Endothelial cell of umbilical vein (primary cell): ENCODE measurements around the gene AFDN. TPM values are rescaled to one million over a fixed set of nuclear protein-coding genes. Genes with fewer than 3 reads are reported as not detected.

Source experiments
- BruUV-seq: library from RNA; stranded (reverse); fragments of 400-500 nt; replicated peaks from 2 replicates; lab custom pipeline; 2021; lab: Mats Ljungman, UMichigan
- CTCF ChIA-PET: fragments of 300-600, 350-600 bp; sonication (Branson Sonifier 250); formaldehyde crosslinking; loops from one replicate; lab custom pipeline; 2021; ENCODE audit warnings: antibody characterized with exemption, inconsistent platforms; lab: Charles Lee
- POLR2A ChIA-PET: fragments of 300-600, 350-600 bp; sonication (Branson Sonifier 250); formaldehyde crosslinking; loops from one replicate; lab custom pipeline; 2021; ENCODE audit warnings: antibody characterized with exemption, inconsistent platforms; lab: Charles Lee
- DNase-seq: peaks from one replicate; pipeline ENCODE4 v3.0.0-alpha.2; 2011; ENCODE audit warnings: low read depth, low spot score
- FAIRE-seq: peaks from 2 replicates; lab custom pipeline; 2011; peaks lifted over from hg19 to GRCh38; lab: Jason Lieb, UNC
- H2AFZ ChIP-seq: 2 replicates; pipeline ENCODE4 v1.6.0; 2012; ENCODE audit warnings: low read depth, low read length, control low read depth, inconsistent platforms
- H3K27ac ChIP-seq: 2 replicates; pipeline ENCODE4 v1.5.1; 2011; ENCODE audit warnings: low read depth, mild to moderate bottlenecking, control low read depth, low read length, moderate library complexity; ENCODE audit not compliant: insufficient read depth
- H3K27me3 ChIP-seq, 2 experiments: 2 replicates each; pipeline versions ENCODE4 v1.6.0 to v1.6.1; 2011; ENCODE audit warnings: low read length in 2 of 2, mixed read lengths in 1 of 2; ENCODE audit not compliant: control insufficient read depth in 2 of 2, insufficient read depth in 2 of 2
- H3K36me3 ChIP-seq, 2 experiments: 2 replicates in 1 of 2; 3 replicates in 1 of 2; pipeline ENCODE4 v1.5.1; 2011; ENCODE audit warnings: low read length in 2 of 2, mild to moderate bottlenecking in 1 of 2, moderate library complexity in 1 of 2; ENCODE audit not compliant: control insufficient read depth in 2 of 2, insufficient read depth in 2 of 2; ENCODE audit errors: extremely low read depth in 1 of 2
- H3K4me1 ChIP-seq: 3 replicates; pipeline ENCODE4 v1.5.1; 2011; ENCODE audit warnings: mild to moderate bottlenecking, low read length; ENCODE audit not compliant: control insufficient read depth, insufficient read depth; ENCODE audit errors: extremely low read depth
- H3K4me2 ChIP-seq: 2 replicates; pipeline ENCODE4 v1.6.1; 2011; ENCODE audit warnings: low read length, control low read depth, mixed read lengths; ENCODE audit not compliant: insufficient read depth
- H3K4me3 ChIP-seq, 3 experiments: fragments of 200-600 bp in 1 of 3; sonication (generic), shearing (Covaris generic) in 1 of 3; replicated peaks in 1 of 3; 2 replicates each; pipeline ENCODE4 v1.5.1; 2011 to 2016; ENCODE audit warnings: control low read depth in 3 of 3, low read length in 3 of 3, mild to moderate bottlenecking in 2 of 3, inconsistent platforms in 1 of 3, low read depth in 1 of 3, moderate library complexity in 1 of 3; ENCODE audit not compliant: insufficient read depth in 1 of 3
- H3K79me2 ChIP-seq: 2 replicates; pipeline ENCODE4 v1.6.0; 2012; ENCODE audit warnings: low read length, inconsistent platforms; ENCODE audit not compliant: control insufficient read depth, insufficient read depth
- H3K9ac ChIP-seq: replicated peaks from 2 replicates; pipeline ENCODE3; 2011; ENCODE audit warnings: low read length, control low read depth; ENCODE audit not compliant: insufficient read depth; ENCODE audit errors: extremely low read depth
- H3K9me1 ChIP-seq: replicated peaks from 3 replicates; pipeline ENCODE4 v1.6.0; 2011; ENCODE audit warnings: mild to moderate bottlenecking, low read length; ENCODE audit not compliant: control insufficient read depth, insufficient read depth; ENCODE audit errors: extremely low read depth
- H3K9me3 ChIP-seq: replicated peaks from 2 replicates; pipeline ENCODE4 v1.5.1; 2012; ENCODE audit warnings: low read length, inconsistent platforms; ENCODE audit not compliant: control insufficient read depth, insufficient read depth
- H4K20me1 ChIP-seq: replicated peaks from 2 replicates; pipeline ENCODE3; 2011; ENCODE audit warnings: mild to moderate bottlenecking, low read length; ENCODE audit not compliant: control insufficient read depth, insufficient read depth; ENCODE audit errors: extremely low read depth
- CTCF ChIP-seq, 2 donors: IDR thresholded peaks; 1 replicate in 1 of 2; 2 replicates in 1 of 2; pipeline ENCODE4 v1.5.1; 2011; ENCODE audit warnings: low read length in 2 of 2, mild to moderate bottlenecking in 2 of 2, moderate library complexity in 2 of 2, control low read depth in 1 of 2, inconsistent platforms in 1 of 2, low read depth in 1 of 2; ENCODE audit not compliant: insufficient read depth in 1 of 2; ENCODE audit errors: extremely low read depth in 1 of 2
- EZH2 ChIP-seq: IDR thresholded peaks from 2 replicates; pipeline ENCODE4 v1.6.1; 2012; ENCODE audit warnings: borderline replicate concordance, low read depth, mild to moderate bottlenecking, moderate library complexity, low read length, inconsistent platforms; ENCODE audit not compliant: severe bottlenecking
- FOS ChIP-seq: IDR thresholded peaks from 2 replicates; pipeline ENCODE4 v1.6.1; 2011; ENCODE audit warnings: mild to moderate bottlenecking, low read length, moderate library complexity, borderline replicate concordance; ENCODE audit not compliant: insufficient read depth
- GATA2 ChIP-seq: IDR thresholded peaks from 2 replicates; pipeline ENCODE4 v1.7.0; 2011; ENCODE audit warnings: low read depth, mild to moderate bottlenecking, moderate library complexity, mixed read lengths, low read length; ENCODE audit not compliant: insufficient read length, insufficient read depth
- JUN ChIP-seq: IDR thresholded peaks from 2 replicates; pipeline ENCODE4 v1.6.1; 2011; ENCODE audit warnings: borderline replicate concordance, low read depth; ENCODE audit not compliant: insufficient read length, insufficient read depth
- MAX ChIP-seq: IDR thresholded peaks from 2 replicates; pipeline ENCODE4 v1.6.1; 2011; ENCODE audit not compliant: insufficient read depth, insufficient read length
- MYC ChIP-seq: IDR thresholded peaks from one replicate; pipeline ENCODE4 v1.6.1; 2011; ENCODE audit warnings: mild to moderate bottlenecking, low read depth, low read length
- POLR2A ChIP-seq: IDR thresholded peaks from 2 replicates; pipeline ENCODE4 v1.6.1; 2012; ENCODE audit warnings: low read depth, mild to moderate bottlenecking, control low read depth, low read length
- POLR2AphosphoS5 ChIP-seq: IDR thresholded peaks from 2 replicates; pipeline ENCODE4 v1.6.1; 2012; ENCODE audit warnings: low read depth, mild to moderate bottlenecking, control low read depth, low read length, moderate library complexity; ENCODE audit not compliant: insufficient read depth
- dilution Hi-C: fragments of 300-500 bp; cut with MboI; formaldehyde crosslinking; loops from one replicate; pipeline ENCODE4 v1.15.0; 2019; ENCODE audit warnings: low sequenced_read_pairs; ENCODE audit not compliant: extremely low pct_ligation_motif_present
- intact Hi-C: fragments of 100-400 bp; cut with micrococcal nuclease; formaldehyde crosslinking; loops from one replicate; pipeline ENCODE4 v1.10.0; 2022
- polyA plus RNA-seq, 4 experiments: library from polyadenylated mRNA; depleted of rRNA in 3 of 4; stranded (reverse) in 3 of 4; unstranded in 1 of 4; fragments of >200 nt; gene quantifications; 2 replicates each; pipeline versions ENCODE4 v1.2.1 to v1.2.3, GENCODE V29; 2011 to 2012; ENCODE audit warnings: missing spikeins in 1 of 4
- total RNA-seq: library from RNA; stranded (reverse); gene quantifications from 2 replicates; pipeline ENCODE4 v1.2.3, GENCODE V29; 2021

The AFDN gene
- total and polyA plus RNA-seq, 2 donors (not counting 3 experiments of a cell fraction or from before 2014, with no cell fraction given): 31.0 to 134 TPM

- H3K79me2 ChIP-seq: no peaks in the 10 kb centered on the region
- H2AFZ ChIP-seq: no peak overlapping the region
- H3K9me1 ChIP-seq: no peaks in the 10 kb centered on the region
- FAIRE-seq (no peak), DNase-seq (no peak)
- H3K4me1 ChIP-seq: peaks cover 4% of the 10 kb centered on the region
- CTCF ChIA-PET: interaction anchor here (0.6 to 1.2 kb wide), 2 partner anchors 22 to 51 kb away, joined by 3 to 4 read pairs; no protein-coding TSS in a partner anchor
- no peak overlapping the region for H3K9ac ChIP-seq
- POLR2A ChIA-PET: no interaction called here
- no peaks in the 10 kb centered on the region for H3K36me3 ChIP-seq
- no peaks in the 10 kb centered on the region for H3K27me3 ChIP-seq
- intact Hi-C loops: loop anchor here (5.0 kb wide), 1 partner anchor 147 kb away; no protein-coding TSS in a partner anchor
- H4K20me1 ChIP-seq: no peaks in the 10 kb centered on the region
- H3K9me3 ChIP-seq: no peaks in the 10 kb centered on the region
- dilution Hi-C loops: no loop called here
- H3K27ac ChIP-seq: no peak overlapping the region
- no peak overlapping the region for H3K4me3 ChIP-seq
- no peak for TF ChIP-seq JUN
- TF ChIP-seq POLR2A: no peak
- no peak for TF ChIP-seq FOS
- no peak for TF ChIP-seq MAX
- TF ChIP-seq CTCF (IDR thresholded peaks at IDR 0.05; ENCODE audit: extremely low read depth in 1 of 2, insufficient read depth in 1 of 2, low read depth in 1 of 2, low read length in 2 of 2): no peak
- no peak for TF ChIP-seq POLR2AphosphoS5
- no peak for TF ChIP-seq EZH2
- TF ChIP-seq GATA2: no peak
- no peak for TF ChIP-seq MYC
- no peak overlapping the region for H3K4me2 ChIP-seq
- BruUV-seq: no TSS peak
Measured at GRCh38 chr6:167984876-167985604, 158.3 kb downstream of the AFDN start.
